ENCODE measurements around the gene EDC4. TPM values are rescaled to one million over a fixed set of nuclear protein-coding genes. Genes with fewer than 3 reads are reported as not detected.

Gene EDC4
- total RNA-seq, 1 donor from 2014 or later: 48.8 TPM

- H3K27me3 ChIP-seq: no peaks in the 10 kb centered on the region
- no peaks in the 10 kb centered on the region for H3K9me3 ChIP-seq
- intact Hi-C loops (cut with DNase I): no loop called here
- H3K36me3 ChIP-seq: no peaks in the 10 kb centered on the region
- DNase-seq (no peak), ATAC-seq (peak; percentile 40)
- H3K4me3 ChIP-seq: no peak overlapping the region
- no peak overlapping the region for H3K27ac ChIP-seq
- no peak for TF ChIP-seq CTCF (IDR thresholded peaks at IDR 0.05)
- peaks cover 25% of the 10 kb centered on the region for H3K4me1 ChIP-seq
Observed at GRCh38 chr16:67917140-67917851, 44.4 kb downstream of the EDC4 start.

- intact Hi-C loops (cut with DNase I): no loop called here
- Histone ChIP-seq H3K4me3 (no peak overlapping the region), H3K9me3 (no peaks in the 10 kb centered on the region), H3K36me3 (no peaks in the 10 kb centered on the region), H3K27me3 (no peaks in the 10 kb centered on the region), H3K4me1 (peaks cover 25% of the 10 kb centered on the region), H3K27ac (no peak overlapping the region)
- peak; percentile 58 for ATAC-seq
- no peak for TF ChIP-seq CTCF (IDR thresholded peaks at IDR 0.05)
- DNase-seq: no peak
Observed at GRCh38 chr16:67917852-67918236, 45.0 kb downstream of the EDC4 start.

- no peak overlapping the region for H3K4me3 ChIP-seq
- ATAC-seq (no peak), DNase-seq (no peak)
- H3K9me3 ChIP-seq: no peaks in the 10 kb centered on the region
- no peak for TF ChIP-seq CTCF (IDR thresholded peaks at IDR 0.05)
- no peak overlapping the region for H3K27ac ChIP-seq
- H3K27me3 ChIP-seq: no peaks in the 10 kb centered on the region
- H3K36me3 ChIP-seq: no peaks in the 10 kb centered on the region
- intact Hi-C loops (cut with DNase I): loop anchor here (10.0 kb wide), 2 partner anchors 95 to 245 kb away; no protein-coding TSS in a partner anchor
- H3K4me1 ChIP-seq: peaks cover 25% of the 10 kb centered on the region
Observed at GRCh38 chr16:67919622-67920221, 46.9 kb downstream of the EDC4 start.

GRCh38 chr16:67922221-67922620 lies 49.4 kb downstream of the EDC4 start:
- no peaks in the 10 kb centered on the region for H3K9me3 ChIP-seq
- H3K4me3 ChIP-seq: no peak overlapping the region
- ATAC-seq (no peak), DNase-seq (no peak)
- H3K4me1 ChIP-seq: peaks cover 22% of the 10 kb centered on the region
- peaks cover 2% of the 10 kb centered on the region for H3K36me3 ChIP-seq
- no peaks in the 10 kb centered on the region for H3K27me3 ChIP-seq
- intact Hi-C loops (cut with DNase I): loop anchor here (10.0 kb wide), 2 partner anchors 97 to 247 kb away; no protein-coding TSS in a partner anchor
- TF ChIP-seq CTCF (IDR thresholded peaks at IDR 0.05): no peak
- H3K27ac ChIP-seq: no peak overlapping the region

GRCh38 chr16:67922740-67923139 lies 49.9 kb downstream of the EDC4 start:
- Histone ChIP-seq H3K27me3 (no peaks in the 10 kb centered on the region), H3K4me3 (no peak overlapping the region), H3K27ac (no peak overlapping the region), H3K9me3 (no peaks in the 10 kb centered on the region), H3K4me1 (peaks cover 17% of the 10 kb centered on the region), H3K36me3 (peaks cover 7% of the 10 kb centered on the region)
- ATAC-seq: no peak
- no peak for TF ChIP-seq CTCF (IDR thresholded peaks at IDR 0.05)
- DNase-seq: no peak
- intact Hi-C loops (cut with DNase I): loop anchor here (10.0 kb wide), 2 partner anchors 98 to 248 kb away; no protein-coding TSS in a partner anchor
